DND-41 (cell line): ENCODE data around the gene SLC1A2.

ENCODE experiments used
- ATAC-seq: fragments of 200-7000 bp; cut with Tn5 transposase; 3 replicates; pipeline ENCODE4 v1.9.1; 2021; ENCODE audit warnings: low read depth; ENCODE audit not compliant: insufficient read depth
- DNase-seq: peaks from one replicate; pipeline ENCODE4 v3.0.0-alpha.2; 2020
- H2AFZ ChIP-seq: 2 replicates; pipeline ENCODE4 v1.6.0; 2012; ENCODE audit warnings: low read depth, low read length
- H3K27ac ChIP-seq: 2 replicates; pipeline ENCODE4 v1.5.1; 2012; ENCODE audit warnings: low read length, inconsistent platforms
- H3K27me3 ChIP-seq: fragments of 200-600 bp; sonication (generic); 2 replicates; pipeline ENCODE4 v1.6.0; 2012; ENCODE audit warnings: low read length, mild to moderate bottlenecking, inconsistent platforms; ENCODE audit not compliant: insufficient read depth, poor library complexity
- H3K36me3 ChIP-seq: 2 replicates; pipeline ENCODE4 v1.5.1; 2012; ENCODE audit warnings: low read length, inconsistent platforms; ENCODE audit not compliant: insufficient read depth
- H3K4me1 ChIP-seq: 2 replicates; pipeline ENCODE4 v1.5.1; 2012; ENCODE audit warnings: mild to moderate bottlenecking, low read length; ENCODE audit not compliant: insufficient read depth
- H3K4me2 ChIP-seq: 2 replicates; pipeline ENCODE4 v1.6.0; 2012; ENCODE audit warnings: mild to moderate bottlenecking, moderate library complexity, low read length, inconsistent platforms; ENCODE audit not compliant: insufficient read depth
- H3K4me3 ChIP-seq, 2 experiments: fragments of 200-600 bp in 1 of 2; shearing (Covaris generic) in 1 of 2; 2 replicates each; pipeline ENCODE4 v1.5.1; 2012 to 2016; ENCODE audit warnings: inconsistent platforms in 2 of 2, low read length in 2 of 2, mild to moderate bottlenecking in 2 of 2, low read depth in 1 of 2, moderate library complexity in 1 of 2
- H3K79me2 ChIP-seq: 2 replicates; pipeline ENCODE4 v1.6.0; 2012; ENCODE audit warnings: low read length, inconsistent platforms; ENCODE audit not compliant: insufficient read depth
- H3K9ac ChIP-seq: 2 replicates; pipeline ENCODE4 v1.6.0; 2012; ENCODE audit warnings: low read depth, mild to moderate bottlenecking, inconsistent platforms, low read length, moderate library complexity
- H3K9me3 ChIP-seq: 2 replicates; pipeline ENCODE4 v1.5.1; 2012; ENCODE audit warnings: low read length, moderate library complexity, mild to moderate bottlenecking, inconsistent platforms; ENCODE audit not compliant: insufficient read depth, severe bottlenecking
- H4K20me1 ChIP-seq: 2 replicates; pipeline ENCODE4 v1.6.0; 2012; ENCODE audit warnings: low read length; ENCODE audit not compliant: insufficient read depth
- EZH2 ChIP-seq: IDR thresholded peaks from 3 replicates; pipeline ENCODE4 v1.6.1; 2012; ENCODE audit warnings: borderline replicate concordance, low read depth, mild to moderate bottlenecking, moderate library complexity, low read length, inconsistent platforms; ENCODE audit not compliant: severe bottlenecking
- TF ChIP-seq, protein P1 (sequence below): IDR thresholded peaks from 2 replicates; pipeline ENCODE4 v1.5.1; 2012; ENCODE audit warnings: borderline replicate concordance, low read length, moderate library complexity, mild to moderate bottlenecking; ENCODE audit not compliant: poor library complexity, severe bottlenecking; ENCODE audit errors: extremely low read depth

Gene SLC1A2

DNA sequence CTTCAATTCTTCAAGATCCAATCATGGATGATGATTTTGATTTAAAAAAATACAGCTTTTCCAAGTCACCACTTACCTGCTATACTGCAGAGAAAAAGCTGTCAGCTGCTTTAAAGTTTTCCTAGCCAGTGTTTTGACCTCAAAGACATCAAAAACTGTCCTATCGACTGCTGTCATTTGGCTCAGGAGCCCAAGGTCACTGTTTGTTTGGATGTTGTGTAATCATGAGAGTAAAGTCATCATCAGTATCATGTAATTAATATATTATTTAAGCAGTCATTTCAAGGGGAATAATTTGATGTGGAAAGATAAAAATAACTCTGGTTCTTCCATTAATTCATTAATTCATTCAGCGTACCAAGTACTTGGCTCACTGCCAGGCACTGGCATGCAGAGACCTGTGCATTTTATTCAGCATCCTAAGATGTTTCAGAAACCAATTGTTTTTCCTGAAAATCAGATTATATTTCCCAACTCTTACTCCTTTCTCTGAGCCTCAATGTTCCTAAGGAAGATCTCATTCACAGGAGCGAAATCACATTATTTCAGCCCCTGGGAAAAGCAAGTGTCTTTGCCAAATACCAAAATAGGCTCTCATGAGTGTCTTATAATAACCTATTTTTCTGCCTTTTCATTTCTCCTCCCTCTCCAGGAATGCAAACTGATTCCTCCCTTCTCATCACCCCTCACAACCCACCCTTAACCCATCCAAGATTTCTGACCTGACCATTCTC is 59.9 kb downstream of the SLC1A2 start:
- Histone ChIP-seq H3K27me3 (peaks cover 3% of the 10 kb centered on the region), H3K9ac (no peak overlapping the region), H3K9me3 (no peaks in the 10 kb centered on the region), H2AFZ (no peak overlapping the region), H3K4me1 (no peaks in the 10 kb centered on the region), H3K36me3 (no peaks in the 10 kb centered on the region), H3K79me2 (no peaks in the 10 kb centered on the region), H3K27ac (no peak overlapping the region), H3K4me3 (no peak overlapping the region), H3K4me2 (no peak overlapping the region), H4K20me1 (no peaks in the 10 kb centered on the region)
- TF ChIP-seq, protein P1, sequence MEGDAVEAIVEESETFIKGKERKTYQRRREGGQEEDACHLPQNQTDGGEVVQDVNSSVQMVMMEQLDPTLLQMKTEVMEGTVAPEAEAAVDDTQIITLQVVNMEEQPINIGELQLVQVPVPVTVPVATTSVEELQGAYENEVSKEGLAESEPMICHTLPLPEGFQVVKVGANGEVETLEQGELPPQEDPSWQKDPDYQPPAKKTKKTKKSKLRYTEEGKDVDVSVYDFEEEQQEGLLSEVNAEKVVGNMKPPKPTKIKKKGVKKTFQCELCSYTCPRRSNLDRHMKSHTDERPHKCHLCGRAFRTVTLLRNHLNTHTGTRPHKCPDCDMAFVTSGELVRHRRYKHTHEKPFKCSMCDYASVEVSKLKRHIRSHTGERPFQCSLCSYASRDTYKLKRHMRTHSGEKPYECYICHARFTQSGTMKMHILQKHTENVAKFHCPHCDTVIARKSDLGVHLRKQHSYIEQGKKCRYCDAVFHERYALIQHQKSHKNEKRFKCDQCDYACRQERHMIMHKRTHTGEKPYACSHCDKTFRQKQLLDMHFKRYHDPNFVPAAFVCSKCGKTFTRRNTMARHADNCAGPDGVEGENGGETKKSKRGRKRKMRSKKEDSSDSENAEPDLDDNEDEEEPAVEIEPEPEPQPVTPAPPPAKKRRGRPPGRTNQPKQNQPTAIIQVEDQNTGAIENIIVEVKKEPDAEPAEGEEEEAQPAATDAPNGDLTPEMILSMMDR = no peak
- no peak for TF ChIP-seq EZH2
- ATAC-seq (no peak), DNase-seq (no peak)

DNA sequence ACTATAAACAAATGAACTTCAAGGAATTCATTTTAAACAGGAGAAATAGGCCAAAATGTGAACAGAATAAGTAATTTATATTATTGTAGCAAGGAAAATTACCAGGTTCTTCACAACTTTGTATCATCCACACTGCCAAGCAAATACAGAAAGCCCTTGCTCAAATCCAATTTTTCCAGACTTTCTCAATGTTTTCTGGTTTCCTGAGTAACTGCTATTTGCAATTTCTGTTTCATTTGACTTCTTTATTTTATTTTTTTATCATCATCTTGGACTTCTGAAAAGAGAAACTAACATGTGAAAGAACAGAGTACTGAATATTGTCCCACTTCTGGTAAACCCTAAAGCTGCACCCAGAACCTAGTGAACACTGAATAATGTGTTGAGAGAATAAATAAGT is 61.0 kb downstream of the SLC1A2 start:
- no peak for ATAC-seq
- no peak overlapping the region for H2AFZ ChIP-seq
- no peak overlapping the region for H3K4me2 ChIP-seq

DNA sequence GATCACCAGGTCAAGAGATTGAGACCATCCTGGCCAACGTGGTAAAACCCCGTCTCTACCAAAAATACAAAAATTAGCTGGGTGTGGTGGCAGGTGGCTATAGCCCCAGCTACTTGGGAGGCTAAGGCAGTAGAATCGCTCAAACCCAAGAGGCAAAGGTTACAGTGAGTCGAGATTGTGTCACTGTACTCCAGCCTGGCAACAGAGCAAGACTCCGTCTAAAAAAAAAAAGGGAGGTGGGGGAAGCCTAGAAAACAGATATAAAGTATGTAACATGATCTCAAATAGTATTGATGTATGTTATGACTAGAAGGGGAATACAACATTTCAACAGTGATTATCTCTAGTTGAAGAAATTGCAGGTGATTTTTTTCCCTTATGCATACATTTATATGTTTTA is 61.4 kb downstream of the SLC1A2 start:
- no peak for TF ChIP-seq EZH2
- Histone ChIP-seq H4K20me1 (no peaks in the 10 kb centered on the region), H3K27ac (no peak overlapping the region), H3K4me1 (no peaks in the 10 kb centered on the region), H3K36me3 (no peaks in the 10 kb centered on the region), H3K27me3 (peaks cover 3% of the 10 kb centered on the region), H3K79me2 (no peaks in the 10 kb centered on the region), H3K4me3 (no peak overlapping the region), H3K9ac (no peak overlapping the region), H3K4me2 (no peak overlapping the region), H2AFZ (no peak overlapping the region), H3K9me3 (no peaks in the 10 kb centered on the region)
- DNase-seq (no peak), ATAC-seq (no peak)

More for the DNA sequence above, 61.0 kb downstream of the SLC1A2 start:
- no peaks in the 10 kb centered on the region for H4K20me1 ChIP-seq
- H3K9ac ChIP-seq = no peak overlapping the region
- H3K4me3 ChIP-seq = no peak overlapping the region
- H3K36me3 ChIP-seq = no peaks in the 10 kb centered on the region
- DNase-seq = no peak
- no peak overlapping the region for H3K27ac ChIP-seq
- peaks cover 3% of the 10 kb centered on the region for H3K27me3 ChIP-seq
- no peak for TF ChIP-seq EZH2
- TF ChIP-seq, protein P1 = no peak
- no peaks in the 10 kb centered on the region for H3K79me2 ChIP-seq
- no peaks in the 10 kb centered on the region for H3K9me3 ChIP-seq
- H3K4me1 ChIP-seq = no peaks in the 10 kb centered on the region

DNA sequence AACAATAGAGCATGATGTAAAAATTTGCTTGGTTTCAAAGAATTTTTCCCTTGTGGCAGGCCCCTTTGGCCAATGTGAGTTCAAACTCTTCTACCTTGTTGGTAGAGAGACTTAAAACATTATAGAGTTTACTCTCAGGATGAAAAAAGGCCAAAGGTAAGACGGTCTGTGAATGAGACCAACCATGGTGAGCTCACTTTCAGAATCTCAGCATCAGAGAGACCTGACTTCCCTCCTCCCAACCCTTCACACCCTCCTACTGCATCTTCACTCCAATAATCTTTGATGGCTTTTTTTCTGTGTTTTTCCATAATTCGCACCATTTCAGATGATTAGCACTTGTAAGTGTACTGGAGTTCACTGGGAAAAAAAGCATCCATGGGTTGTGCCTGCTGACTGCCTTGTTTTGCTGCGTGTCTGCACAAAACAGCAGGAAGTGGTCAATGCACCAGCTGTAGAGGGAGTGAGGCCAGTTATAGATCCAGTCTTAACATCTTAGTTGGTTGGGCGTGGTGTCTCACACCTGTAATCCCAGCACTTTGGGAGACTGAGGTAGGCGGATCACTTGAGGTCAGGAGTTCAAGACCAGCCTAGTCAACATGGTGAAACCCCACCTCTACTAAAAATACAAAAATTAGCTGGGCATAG is 64.1 kb downstream of the SLC1A2 start:
- DNase-seq (no peak), ATAC-seq (no peak)

More for the DNA sequence above, 64.1 kb downstream of the SLC1A2 start:
- Histone ChIP-seq H3K4me1 (no peaks in the 10 kb centered on the region), H3K79me2 (no peaks in the 10 kb centered on the region), H3K27me3 (peaks cover 3% of the 10 kb centered on the region), H3K4me2 (no peak overlapping the region), H4K20me1 (no peaks in the 10 kb centered on the region), H2AFZ (no peak overlapping the region), H3K9me3 (no peaks in the 10 kb centered on the region), H3K27ac (no peak overlapping the region), H3K9ac (no peak overlapping the region), H3K4me3 (no peak overlapping the region), H3K36me3 (no peaks in the 10 kb centered on the region)
- TF ChIP-seq EZH2 = no peak
- TF ChIP-seq, protein P1 = no peak
